Mesenteric fat pad (tissue), 1 donor: ENCODE measurements around the gene CDC42BPG. TPM values are rescaled to one million over a fixed set of nuclear protein-coding genes. Genes with fewer than 3 reads are reported as not detected.

Experiments
- DNase-seq: peaks from one replicate; pipeline ENCODE4 v3.0.0-alpha.2; 2020; ENCODE audit warnings: low spot score
- long read RNA-seq: library from polyadenylated mRNA; unstranded; transcript quantifications from one replicate; pipeline ENCODE4 v2.0.0, GENCODE V29; 2020
- total RNA-seq: library from RNA; stranded (reverse); fragmentation: NEBNext Ultra II Directional; extraction: Animal tissue kit (Norgen Biotek cat#: 25700); gene quantifications from one replicate; pipeline ENCODE4 v1.2.1, GENCODE V29; 2021
- donor health status: DM: yes; HTN: yes; CAD: no.

The CDC42BPG gene
- 0.55 TPM for total RNA-seq
- long read RNA-seq, partial matches to known transcripts = 0 of 2 reads
- long read RNA-seq, other reads (novel, unspliced or antisense) = 2 of 2 reads

DNA sequence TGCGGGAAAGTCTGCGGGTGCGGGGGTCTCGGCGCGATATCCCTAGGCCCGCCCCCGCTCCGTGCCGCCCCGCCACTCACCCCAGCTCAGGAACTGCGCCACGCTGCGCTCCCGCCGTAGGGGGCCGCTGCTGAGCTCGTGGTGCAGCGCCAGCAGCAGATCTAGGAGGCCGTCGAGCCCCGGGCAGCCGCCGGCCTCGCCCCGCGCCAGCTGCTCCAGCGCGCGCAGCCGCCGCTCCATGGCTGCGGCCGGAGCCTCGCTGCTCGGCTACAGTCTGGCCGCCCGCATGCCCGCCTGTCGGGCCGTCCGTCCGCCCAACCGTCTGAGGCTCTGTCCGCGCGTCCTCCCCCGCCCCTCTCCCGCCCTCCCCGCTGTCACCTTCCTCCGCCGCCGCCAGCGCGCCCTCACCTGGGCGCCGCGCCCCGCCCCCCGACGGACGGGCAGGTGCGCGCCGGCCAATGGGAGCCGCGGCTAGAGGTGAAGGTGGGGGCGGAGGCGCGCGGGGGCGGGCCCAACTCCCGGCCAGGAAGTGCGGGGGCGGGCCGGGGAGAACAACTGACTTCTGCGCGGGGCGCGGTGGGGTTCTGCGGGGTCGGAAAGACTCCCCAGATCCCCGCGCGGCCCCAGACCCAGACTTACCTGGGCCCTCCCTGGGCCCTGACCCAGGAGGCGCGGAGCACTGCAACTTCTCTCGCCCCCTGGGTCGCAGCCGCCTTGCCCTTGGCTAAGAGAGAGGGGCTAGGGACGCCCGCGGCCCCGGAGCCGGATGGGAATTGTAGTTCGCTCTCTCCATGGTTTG is at the start of gene CDC42BPG:
Gene CDC42BPG (minus strand): TSS at position 324 of the 799 bp plus-strand sequence. CDS start 84 bp downstream, at position 240.
- no peak for DNase-seq

DNA sequence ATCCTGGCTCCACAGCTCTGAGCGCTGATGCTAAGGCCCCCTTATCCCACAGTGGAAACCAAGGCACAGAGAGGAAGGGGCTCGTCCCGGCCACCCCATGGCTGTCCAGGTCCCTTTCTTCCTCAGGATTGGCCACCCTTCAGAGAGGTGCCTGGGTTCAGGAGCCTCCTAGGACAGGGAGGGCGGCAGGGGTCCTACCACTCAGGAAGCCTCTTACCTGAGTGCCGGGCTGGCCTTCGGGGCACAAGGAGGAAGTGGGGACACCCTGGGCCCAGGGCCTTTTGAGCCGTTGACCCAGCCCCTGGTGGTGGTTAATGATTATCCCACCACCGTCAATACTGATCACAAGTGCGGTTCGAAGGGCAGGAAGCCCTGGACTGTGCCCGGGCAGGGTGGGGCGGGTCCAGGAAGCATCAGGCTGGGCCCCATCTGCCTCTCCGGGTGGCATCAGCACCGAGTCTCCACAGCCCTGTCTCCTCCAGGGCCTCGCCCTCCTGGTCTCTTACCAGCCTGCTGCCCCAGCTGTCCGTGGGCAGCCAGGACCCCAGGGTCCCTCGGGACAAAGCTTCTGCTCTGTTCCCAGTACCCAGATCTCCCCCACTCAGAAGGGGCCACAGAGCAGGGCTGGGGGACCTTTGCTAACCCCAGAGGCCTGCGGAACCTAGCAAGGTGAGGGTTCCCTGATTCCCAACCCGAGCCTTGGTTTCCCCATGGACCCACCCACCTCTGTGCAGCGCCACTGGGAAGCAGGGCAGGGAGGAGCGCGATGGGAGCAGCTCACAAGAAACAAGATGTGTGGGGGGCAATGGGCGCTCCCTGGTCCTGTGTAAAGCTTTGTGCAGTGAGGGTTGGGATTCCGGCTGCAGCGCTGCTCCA is 49.0 kb upstream of the CDC42BPG start:
- DNase-seq = no peak

- DNase-seq = no peak
These were observed 48.4 kb upstream of the CDC42BPG start for GRCh38 chr11:64892838-64893193.

- no peak for DNase-seq
These were observed 48.0 kb upstream of the CDC42BPG start for GRCh38 chr11:64892411-64892831.

GRCh38 chr11:64891880-64892279 is 47.4 kb upstream of the CDC42BPG start:
- DNase-seq = no peak

DNA sequence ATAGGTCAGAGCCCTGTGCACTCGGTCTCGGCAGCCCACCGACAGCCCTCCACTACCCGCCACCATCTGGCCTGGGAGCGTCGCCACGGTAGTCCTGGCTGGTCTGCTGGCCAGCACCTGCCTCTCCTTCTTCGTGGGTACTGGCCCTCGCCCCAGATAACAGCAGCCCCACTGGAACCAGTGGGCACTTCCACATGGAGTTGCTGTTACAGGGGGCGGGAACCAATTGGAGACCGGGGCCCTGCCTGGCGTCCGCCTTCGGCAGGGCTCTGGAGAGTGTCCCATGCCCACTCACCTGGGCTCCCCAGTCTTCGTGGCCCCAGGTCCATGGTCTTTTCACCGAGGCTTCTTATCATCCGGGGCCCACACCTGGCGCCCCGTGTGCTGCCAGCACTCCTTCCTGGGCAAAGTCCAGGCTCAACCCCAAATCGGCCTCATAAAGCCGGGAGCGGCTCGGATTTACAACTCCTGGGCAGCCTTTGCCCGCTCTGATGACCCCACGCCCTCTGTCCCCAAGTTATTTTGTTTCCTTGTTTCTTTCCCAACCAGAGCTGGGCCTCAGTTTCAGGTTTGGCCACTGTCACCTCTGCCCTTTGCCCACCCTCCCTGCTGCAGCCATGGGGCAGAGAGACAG is 46.9 kb upstream of the CDC42BPG start:
- DNase-seq = no peak

DNA sequence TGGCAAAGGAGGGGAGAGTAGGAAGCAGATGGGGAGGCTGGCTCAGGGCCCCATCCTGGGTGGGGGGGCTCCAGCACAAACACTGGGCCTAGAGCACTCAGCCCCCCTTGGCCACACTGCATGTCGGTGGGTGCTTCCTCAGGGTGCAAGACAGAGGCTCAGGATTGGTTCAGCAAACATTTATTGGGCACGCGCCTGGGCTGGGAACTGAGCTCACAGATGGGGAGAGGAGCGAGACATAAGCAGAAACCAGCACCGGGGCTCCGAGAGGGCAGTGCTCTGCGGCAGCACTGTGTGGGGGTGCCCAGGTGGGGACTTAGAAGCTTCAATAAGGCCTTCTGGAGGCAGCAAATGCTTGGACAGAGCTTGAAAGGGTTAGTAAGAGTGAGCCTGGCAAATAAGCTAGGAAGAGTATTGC is 46.1 kb upstream of the CDC42BPG start:
- no peak for DNase-seq

- no peak for DNase-seq
These were observed 44.5 kb upstream of the CDC42BPG start for GRCh38 chr11:64888729-64889511.

DNA sequence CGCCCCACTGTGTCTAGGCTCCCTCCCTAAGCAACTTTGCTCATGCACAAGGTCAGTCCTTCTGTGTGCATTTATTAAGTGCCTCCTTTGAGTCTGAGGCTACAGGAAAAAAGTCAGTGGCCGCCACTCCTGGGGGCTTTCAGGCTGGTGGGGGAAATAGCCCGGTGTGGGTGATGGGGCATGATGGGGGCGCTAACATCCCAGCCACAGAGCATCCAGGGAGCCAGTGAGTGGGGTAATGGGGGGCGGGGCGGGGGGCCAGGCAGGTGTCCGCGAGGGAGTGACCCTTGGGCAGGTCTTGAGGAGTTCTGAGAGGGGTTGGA is 43.9 kb upstream of the CDC42BPG start:
- no peak for DNase-seq

DNA sequence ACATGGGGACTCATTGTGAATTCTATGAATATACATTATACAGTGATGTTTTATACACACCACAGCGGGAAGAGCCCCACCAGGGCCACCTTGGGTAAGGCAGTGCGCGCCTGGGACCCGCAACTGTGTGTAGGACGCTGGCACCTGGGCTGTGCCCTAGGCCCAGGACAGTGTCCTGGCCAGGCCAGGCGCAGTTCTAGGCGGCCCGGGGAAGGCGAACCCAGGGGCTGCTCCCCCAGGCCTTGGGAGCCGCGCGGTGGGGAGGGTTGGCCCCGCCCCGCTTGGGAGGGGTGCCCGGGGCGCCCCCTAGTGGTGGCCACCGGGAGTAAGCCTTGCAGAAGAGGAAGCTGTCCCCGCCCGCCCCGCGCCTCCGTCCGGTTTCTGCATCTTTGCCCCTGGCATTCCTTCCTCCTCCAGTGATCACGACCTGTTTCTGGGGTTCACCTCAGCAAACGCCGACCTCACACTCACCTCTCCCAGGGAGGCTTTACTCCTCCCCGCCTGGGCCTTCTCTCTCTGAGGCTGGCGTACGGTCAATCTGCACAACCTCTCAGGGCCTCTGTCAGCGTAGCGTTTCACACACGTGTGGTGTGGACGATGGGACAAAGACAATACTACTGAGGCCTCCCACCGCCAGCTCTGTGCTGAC is 43.4 kb upstream of the CDC42BPG start:
- peak; percentile 97 for DNase-seq

- no peak for DNase-seq
These were observed 42.8 kb upstream of the CDC42BPG start for GRCh38 chr11:64887234-64887756.

DNA sequence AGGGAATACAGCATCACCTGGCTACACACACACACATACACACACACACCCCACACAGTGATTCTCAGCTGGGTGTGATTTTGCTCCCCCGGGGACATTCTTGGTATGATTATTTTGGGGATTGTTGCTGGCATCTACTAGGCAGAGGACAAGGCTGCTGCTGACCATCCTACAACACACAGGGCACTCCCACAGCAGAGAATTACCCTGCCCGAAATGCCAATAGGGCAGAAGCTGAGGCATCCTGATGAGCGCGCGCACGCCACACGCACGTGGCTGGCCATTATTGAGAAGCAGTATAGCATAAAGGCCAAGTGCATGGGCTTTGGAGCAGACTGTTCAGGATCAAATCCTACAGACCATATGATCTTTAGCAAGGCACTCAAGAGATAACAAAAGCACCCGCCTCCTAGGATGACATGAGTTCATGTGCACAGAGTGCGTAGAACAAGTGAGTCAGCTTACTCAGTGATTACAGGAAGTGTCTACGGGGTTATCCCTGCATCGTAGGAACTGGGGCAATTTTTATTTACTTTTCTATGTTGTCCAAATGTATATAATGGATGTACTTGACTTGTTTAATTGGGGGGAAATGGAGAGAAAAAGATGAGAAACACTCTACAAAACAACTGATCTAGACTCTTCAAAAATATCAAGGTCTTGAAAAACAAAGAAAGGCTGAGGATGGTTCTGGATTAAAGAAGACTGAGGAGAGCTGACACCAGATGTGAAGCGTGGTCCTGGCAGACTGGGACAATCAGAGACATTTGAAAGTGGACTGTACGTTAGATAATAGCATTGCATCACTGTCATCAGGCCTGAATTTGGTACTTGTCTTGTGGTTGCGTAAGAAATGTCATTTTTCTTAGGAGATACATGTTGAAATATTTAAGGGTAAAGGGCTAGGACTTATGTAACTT is 41.2 kb upstream of the CDC42BPG start:
- DNase-seq = no peak

- DNase-seq = no peak
These were observed 39.6 kb upstream of the CDC42BPG start for GRCh38 chr11:64884019-64884418.

DNA sequence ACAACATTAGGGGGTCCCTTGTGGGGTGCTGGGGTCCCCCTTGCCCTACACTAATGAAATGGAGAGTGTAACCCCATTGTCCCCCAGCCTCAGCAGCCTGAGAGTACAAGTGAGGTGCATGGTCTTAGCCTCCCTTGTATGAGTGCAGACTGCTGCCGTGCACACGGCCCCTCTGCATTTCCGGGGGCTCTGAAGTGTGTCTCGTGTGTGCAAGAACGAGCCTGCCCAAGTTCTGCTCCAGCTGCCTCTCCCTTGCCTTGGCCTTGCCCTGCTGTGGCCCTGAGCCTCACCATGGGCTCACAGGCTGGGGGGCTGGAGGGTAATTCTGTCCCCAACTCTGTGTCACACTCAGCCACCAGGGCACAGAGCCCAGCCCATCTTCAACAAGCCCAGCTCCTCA is 39.1 kb upstream of the CDC42BPG start:
- DNase-seq = no peak

DNA sequence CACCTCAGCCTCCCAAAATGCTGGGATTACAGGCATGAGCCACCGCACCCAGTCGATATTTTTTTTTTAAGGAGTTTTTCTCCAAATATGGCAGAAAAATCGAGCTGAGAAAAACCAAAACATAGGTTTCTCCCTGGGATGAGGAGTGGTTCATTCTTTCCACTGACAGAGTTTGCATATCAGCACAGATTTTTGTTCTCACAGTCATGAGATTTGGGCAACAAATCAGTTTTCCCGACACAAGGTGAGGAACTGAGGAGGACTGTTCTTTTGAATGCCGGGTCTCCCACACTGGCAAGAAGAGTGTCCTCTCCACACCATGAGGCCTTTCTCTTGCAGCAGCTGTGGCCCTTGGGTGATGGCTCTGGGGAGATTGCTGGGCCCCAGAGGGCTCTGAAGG is 37.8 kb upstream of the CDC42BPG start:
- DNase-seq = no peak

DNA sequence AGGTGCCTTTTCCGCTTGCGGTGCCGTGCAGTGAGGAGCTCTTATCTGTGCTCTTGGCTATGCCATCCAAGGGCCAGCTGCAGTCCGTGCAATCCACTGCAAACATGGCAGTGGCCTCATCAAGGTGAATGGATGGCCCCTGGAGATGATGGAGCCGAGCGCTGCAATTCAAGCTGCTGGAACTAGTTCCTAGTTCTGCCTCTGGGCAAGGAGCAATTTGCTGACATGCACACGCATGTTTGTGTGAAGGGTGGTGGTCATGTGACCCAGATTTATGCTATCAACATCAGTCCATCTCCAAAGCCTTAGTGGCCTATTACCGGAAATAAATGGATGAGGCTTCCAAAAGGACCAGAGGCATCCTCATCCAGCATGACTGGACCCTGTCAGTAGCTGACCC is 37.0 kb upstream of the CDC42BPG start:
- no peak for DNase-seq

DNA sequence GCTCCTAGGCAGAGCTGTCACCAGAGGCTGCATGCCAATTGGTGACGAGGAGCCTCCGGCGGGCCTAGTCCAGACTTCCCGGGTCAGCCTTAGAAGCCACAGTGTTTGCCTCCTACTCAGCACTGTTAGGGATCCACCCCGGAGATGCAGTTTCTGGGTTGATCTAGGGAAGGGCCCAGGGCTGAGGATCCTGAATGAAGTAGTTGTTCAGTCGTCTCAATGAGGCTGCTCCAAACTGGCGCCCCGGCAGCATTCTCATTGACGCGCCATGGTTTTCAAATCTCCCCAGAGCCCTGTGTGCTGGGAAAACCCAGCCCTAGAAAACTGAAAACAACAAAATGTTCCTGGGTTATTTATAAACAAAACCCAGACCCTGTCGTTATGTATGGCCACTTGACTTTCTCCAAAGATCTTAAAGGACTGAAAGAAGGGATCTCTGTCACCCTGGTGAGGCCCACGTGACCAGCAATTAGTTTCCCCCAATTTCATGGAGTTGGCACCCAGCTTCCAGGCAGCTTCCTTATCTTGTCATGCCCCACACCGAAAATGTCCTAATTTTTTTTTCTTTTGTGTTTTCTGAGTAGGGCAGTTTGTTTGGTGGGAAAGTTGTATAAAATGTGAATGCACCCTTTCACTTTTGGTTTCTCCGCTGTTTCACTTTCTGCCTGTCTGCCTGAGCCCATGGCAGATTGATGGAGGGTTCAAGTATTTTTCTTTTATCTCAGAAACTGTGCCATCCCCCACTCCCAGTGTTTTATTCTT is 36.0 kb upstream of the CDC42BPG start:
- no peak for DNase-seq

DNA sequence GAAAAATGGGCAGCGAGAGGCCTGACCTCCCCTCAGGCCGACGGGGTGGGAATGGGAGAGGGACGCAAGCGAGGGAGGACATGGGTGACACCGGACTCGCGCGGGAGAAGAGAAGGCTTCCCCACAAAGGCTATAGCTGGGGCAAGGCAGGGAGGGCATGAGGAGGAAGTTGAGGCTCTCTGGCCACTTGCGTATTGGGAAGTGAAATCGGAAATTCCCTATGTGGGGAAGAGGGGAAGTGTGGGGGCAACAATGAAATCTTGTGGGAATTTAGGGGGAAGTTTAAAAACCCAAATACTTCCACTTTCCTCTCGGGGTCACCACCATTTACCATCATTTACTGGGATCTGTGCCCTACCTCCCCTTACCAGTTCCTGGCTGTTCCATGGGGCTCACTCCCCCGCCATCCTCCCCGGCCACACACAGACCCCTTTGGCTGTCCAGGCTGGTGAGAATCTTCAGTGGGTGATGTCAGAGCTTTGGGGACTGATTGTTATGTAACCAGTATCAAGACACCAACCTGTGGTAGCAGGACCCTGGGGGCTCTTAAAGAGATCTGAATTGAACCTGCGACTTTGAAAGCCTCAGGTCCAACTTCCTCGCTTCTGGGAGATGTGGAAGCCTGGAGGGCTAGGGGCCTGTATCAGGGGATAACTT is 34.9 kb upstream of the CDC42BPG start:
- DNase-seq = no peak
